Eye (tissue), 1 donor: ENCODE data around the gene CORO6.

Experiments
- DNase-seq: peaks from one replicate; pipeline ENCODE4 v3.0.0-alpha.2; 2015

The CORO6 gene

DNA sequence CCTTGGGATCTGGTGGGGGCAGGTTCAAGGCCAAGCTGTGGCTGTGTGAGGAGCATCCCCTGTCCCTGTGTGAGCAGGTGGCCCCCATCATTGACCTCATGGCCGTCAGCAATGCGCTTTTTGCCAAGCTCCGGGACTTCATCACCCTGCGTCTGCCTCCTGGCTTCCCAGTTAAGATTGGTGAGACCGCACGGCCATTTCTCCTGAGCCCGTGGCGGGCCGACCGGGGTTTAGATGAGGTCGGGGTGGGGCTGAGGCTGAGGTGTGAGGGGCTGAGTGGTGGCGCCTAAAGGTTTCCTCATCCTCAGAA is 10.7 kb downstream of the CORO6 start:
- DNase-seq = no peak

DNA sequence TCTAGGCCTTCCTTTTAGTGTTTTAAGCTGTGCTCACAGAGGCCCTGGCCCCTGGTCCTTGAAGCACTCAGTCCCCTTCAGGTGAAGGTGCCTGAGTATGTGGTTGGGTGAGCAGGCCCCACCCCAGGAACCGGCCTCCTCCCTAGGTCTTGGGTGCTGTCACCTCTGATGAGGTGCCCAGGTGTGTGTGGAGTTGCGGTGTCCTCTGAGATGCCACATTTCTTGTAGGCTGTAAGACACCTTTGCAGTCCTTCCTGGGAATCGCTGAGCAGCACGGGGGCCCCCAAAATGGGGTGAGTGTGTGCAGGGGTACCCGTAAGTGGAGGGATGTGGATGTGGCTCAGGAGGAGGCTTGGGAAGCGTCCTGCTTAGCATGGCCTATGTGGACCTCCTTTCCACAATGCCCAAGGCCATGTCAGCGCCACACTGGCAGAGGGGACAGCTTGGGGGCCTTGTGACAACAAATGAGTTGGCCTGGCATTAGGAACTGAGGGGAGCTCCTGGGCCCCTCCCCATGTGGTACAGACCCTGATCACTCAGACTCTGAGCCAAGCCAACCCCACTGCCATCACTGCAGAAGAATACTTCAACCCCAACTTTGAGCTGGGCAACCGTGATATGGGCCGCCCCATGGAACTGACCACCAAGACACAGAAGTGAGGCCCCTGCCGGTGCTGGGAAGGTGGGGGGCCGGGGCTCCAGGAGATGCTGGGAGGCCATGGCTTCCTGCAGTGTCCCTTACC is 11.2 kb downstream of the CORO6 start:
- DNase-seq = no peak

DNA sequence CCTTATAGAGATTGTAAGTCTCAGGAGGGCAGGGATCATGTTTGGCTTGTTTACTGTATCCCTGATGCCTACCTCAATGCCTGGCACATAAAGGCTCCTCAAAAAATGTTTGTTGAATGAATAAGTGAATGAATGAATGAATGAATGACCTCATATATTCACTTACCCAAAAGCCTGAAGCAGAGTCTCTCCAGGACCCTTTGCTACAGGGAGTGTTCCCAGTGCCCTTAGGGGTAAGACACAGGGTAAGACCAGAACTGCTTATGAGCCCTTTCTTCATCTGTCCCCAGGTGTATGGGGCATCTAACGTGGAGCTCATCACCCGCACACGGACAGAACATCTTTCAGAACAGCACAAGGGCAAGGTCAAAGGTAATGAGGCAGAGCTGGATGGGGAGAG is 12.3 kb downstream of the CORO6 start:
- no peak for DNase-seq

DNA sequence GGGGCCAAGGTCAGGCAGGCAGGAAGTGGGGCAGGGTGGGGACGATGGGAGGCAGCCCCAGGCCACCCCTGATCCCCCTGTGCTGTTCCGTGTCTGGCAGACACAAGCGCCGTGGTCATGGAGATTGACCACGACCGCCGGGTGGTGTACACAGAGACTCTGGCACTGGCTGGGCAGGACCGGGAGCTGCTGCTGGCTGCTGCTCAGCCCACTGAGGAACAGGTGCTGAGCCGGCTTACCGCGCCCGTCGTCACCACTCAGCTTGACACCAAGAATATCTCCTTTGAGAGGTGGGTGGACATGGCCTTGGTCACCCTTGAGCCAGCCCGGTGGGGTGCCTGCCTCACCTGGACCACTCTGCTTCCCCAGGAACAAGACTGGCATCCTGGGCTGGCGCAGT is 13.7 kb downstream of the CORO6 start:
- no peak for DNase-seq

DNA sequence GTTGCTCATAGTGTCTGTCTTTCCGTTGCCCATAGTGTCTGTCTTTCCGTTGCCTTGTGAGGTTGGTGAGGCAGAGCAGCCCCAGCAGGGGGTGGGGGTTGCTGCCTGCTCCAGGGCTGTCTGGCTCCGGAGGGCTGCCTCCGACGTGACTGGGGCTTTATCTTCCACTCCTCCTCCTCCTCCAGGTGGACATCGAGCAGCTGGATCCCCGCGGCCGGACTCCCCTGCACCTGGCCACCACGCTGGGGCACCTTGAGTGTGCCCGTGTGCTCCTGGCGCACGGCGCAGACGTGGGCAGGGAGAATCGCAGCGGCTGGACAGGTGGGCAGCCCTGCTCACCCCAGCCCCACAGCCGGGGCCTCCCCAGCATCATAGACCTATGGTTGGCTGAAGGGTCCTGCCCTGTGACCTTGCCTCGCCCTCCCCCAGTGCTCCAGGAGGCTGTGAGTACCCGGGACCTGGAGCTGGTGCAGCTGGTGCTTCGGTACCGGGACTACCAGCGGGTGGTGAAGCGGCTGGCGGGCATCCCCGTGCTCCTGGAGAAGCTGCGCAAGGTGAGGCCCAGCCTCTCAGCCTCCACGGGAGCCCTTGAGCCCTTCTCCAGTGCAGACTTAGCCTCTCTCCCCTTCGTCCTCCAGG is 15.0 kb downstream of the CORO6 start:
- no peak for DNase-seq

DNA sequence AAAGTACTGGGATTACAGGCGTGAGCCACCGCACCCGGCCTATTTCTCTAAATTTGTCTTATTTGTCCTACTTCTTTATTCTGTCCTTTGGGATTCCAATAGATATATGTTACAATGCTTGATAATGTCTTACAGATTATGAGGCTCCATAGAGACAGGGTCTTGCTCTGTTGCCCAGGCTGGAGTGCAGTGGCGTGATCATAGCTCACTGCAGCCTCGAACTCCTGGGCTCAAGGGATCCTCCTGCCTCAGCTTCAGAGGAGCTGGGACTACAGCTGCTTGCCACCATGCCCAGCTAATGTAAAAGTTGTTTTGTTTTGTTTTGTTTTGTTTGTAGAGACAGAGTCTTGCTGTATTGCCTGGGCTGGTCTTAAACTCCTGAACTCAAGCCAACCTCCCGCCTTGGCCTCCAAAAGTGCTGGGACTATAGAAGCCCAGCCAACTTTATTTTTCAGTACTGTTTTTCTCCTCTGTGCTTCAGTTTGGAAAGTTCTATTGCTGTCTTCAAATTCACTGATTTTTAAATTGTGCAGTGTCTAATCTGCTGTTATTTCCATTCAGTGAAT is 19.5 kb downstream of the CORO6 start:
- DNase-seq = no peak

DNA sequence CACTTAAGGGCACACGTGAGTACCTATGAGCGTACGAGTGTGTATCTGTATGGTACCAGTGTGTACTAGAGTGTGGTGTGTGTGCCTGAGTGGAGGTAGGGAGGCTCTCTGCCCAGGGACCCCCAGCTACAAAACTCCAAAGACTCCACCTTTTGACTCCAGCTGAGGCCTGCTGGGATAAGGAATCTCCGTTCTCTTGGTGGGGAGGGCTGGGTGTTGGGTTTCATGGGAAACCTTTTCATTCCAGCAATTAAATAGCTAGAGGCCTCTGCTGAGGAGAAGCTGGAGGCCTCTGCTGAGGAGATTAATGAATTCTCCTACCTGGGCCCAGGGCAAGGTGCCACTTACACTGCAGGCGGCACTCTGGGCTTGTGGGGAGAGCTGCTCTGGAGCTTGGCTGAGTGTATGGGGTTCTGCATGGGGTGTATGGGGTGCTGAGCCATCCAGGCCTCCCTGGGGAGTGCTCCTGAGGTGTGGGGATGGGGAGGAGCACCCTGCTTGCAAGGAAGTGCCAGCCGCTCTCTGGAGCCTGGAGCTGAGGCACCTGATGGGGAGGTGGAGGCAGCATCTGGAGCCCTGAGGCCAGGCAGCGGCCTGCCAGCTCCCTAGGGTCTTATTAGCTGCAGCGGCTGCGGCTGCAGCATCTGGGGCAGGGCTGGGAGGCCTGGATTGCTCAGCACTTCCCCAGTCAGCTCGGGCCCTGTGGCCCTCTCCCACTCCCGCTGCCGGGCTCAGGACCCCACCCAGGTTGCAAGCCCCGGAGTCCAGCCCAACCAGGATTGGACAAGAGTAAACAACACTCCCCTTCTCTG is 25.1 kb downstream of the CORO6 start:
- peak; percentile 40 for DNase-seq

DNA sequence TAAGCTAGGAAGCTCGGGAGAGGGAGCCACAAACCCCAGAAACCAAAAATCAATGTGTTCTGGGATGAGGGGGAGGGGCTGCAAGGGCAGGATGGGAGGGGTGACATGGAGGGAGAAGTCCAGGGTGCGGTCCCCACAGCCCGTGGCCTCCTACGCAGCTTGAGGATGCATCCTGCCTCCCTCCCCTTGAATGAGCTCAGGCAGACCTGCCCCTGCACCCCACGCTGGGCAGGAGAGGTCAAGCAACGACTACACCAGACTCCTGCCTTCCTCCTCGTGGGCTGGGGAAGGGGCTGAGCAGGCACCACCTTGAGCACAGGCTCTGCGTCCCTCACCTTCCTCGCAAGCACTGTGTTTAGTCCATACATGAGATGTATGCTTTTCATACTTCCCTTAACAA is 25.9 kb downstream of the CORO6 start:
- no peak for DNase-seq

DNA sequence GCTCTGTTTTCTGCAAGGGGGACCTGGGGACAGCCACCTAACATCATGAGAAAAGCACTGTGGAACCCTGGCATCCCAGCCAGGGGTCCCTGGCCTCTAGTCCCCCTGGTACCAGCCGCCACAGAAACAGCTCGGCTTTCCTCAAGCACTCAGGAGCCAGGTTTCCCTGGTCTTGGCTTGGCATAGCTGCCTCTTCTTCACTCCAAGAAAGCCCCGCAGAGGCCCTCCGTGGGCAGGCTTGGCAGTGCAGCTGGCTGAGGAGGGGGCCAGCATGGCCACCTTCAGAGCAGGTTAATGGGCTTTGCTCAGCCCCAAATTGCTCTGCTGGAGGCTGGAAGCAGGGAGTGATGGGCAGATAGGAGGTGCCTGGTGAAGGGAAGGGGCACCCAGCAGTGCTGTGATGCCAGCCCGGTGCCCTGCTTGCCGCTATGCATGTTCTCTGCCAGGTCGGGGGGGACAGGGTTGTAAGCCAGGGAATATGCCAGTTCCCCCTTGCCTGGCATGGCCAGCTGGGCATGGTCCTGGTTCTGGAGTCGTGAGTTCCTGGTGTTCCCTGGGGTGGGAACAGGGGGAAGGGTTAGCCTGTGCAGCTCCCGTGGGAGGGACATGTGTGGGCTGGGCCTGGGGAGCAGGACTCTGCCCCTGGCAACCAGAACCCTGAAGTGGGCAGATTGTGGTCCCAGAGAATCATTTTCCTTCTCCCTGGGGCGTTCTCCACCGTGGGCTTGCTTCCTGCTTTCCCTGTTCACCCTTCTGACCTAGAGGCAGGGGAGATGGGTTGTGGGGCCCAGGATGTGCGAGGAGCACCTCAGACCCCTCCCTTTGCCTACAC is 26.6 kb downstream of the CORO6 start:
- DNase-seq = no peak

DNA sequence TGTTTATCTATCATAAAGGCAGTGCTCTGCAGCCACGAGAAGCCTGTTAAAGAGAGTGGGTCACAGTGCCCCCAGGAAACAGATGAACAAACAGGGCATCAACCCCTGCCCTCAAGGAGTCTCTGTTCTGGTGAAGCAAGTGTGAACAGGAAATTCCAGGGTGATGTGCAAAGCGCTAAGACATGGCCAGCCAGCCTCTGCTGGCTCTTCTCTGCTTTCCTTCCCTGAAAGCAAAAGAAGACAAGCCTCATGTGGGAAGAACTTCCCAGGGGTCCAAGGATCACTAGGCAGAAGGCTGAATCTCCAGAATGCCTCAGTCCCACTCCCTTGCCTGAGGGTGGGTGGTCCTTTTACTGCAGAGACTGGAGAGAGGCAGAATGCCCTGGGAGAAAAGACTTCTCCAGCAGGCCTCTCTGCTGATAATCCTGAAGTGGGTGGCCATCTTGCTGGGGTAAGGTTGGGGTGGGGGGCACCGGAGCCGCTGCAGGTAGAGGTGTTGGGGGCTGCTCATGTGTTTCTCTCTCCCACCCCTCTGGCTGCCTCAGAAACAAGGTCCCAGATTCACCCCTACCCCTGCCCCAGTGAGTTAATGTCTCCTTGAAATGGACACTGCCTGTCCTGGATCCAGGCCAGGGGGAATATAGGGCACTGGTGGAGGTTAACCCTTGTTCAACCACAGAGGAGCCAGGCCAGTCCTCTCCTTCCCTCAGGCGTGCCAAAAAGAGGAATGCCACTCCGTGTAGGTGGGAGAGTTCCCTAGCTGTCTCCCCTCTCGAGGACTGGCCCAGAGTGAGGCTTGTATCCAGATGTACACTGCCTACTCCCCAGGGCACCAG is 27.4 kb downstream of the CORO6 start:
- no peak for DNase-seq

DNA sequence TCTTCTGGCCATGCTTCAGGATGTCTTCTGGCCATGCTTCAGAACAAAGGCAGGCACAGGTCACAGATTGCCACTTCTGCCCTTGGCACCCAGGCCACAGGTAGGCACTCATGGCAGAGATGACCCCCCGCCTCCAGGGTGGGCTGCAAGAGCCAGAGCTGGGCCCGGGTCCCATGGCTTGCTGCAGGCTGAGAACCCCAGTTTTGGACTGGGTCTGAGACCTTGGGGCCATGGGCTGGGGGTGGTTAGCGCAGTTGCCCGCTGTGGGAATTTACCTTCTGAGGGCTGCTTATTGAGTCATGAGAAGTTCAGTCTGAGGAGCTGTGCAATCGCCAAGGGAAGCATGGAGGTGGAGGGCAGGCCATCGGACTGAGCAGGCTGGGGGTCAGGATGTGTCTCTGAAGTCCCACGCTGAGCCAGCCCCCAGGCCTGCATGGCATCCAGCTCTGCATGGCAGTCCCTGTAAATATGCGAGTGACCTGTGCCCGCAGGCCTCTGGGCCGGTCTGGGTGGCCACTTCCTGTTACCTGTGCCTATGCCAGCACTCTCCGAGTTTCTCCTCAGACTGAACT is 28.1 kb downstream of the CORO6 start:
- DNase-seq = no peak

DNA sequence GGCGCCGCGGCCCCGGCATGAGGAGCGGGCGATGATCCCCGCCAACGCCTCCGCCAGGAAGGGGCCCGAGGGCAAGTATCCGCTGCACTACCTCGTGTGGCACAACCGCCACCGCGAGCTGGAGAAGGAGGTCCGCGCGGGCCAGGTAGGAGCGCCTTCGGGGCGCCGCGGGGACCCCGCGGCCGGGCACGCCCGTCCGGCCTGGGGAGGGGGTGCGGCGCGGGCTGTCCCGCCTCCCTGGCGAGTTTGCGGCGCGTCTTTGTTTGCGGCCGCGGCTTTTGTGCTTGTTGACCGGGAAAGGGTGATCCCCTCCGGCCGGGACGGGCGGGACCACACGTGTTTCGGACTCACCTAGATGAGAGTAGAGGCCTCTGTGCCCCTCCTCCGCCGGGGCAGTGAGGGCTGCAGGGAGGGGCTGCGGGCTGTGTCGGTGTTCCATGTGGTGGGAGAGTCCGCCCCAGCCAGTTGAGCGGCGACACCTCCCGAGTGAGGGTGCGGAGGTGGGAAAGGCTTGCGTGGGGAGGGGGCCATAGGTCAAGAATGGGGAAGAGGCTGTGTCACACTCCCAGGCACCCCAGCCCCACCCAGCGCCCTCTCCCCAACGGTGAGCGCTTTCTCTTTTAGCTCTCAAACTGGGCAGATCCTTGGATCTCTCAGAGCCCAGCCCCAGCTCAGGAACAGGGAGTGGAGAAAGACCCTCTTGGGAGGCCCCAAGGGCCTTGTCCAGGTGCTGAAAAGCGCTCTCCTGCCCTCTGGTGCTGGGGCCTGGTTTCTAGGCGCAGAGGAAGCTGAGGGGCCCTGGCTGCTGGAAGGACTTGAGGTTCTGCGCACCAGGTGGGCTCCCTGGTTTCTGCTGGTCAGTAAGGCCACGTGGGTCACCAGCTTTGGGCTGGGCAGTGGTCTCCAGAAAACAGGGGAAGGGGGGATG is 28.9 kb downstream of the CORO6 start:
- peak; percentile 68 for DNase-seq

DNA sequence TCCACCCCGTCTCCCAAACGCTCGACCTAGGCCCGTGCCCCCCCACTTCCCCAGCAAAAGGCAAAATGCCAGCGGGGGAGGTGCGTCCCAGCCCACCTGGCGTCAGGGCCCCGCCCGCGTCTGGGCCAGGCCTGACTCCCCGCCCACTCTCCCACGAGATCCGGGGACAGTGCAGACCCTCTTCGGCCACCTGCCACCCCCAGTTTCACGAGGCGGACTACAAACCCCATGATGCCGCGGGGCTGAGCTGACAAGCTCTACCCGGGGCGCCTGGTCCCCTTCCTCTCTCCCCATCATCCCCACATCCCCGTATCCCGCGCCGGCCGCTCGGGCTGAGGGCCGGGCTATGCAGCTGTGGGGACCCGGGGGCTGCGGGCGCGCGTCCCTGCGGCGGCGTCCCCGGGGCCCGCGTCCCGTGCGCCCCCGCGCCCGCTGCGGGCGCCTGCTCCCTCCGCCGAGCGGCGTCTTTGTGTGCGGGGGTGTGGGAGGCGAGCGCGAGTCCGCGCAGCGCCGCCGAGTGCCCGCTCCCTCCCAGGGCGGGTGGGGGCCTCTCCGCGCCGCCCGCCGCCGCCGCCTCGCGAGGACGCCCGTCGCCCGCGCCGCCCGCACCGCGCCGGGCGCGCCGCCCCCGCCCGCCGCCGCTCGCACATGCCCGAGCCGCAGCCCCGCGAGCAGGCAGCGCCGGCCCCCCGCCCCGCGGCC is 29.7 kb downstream of the CORO6 start, which contains the start of gene ANKRD13B:
TSS of gene ANKRD13B (plus strand) at position 283 of the 702 bp plus-strand sequence. CDS start 490 bp downstream, outside the sequence.
- peak; percentile 84 for DNase-seq

DNA sequence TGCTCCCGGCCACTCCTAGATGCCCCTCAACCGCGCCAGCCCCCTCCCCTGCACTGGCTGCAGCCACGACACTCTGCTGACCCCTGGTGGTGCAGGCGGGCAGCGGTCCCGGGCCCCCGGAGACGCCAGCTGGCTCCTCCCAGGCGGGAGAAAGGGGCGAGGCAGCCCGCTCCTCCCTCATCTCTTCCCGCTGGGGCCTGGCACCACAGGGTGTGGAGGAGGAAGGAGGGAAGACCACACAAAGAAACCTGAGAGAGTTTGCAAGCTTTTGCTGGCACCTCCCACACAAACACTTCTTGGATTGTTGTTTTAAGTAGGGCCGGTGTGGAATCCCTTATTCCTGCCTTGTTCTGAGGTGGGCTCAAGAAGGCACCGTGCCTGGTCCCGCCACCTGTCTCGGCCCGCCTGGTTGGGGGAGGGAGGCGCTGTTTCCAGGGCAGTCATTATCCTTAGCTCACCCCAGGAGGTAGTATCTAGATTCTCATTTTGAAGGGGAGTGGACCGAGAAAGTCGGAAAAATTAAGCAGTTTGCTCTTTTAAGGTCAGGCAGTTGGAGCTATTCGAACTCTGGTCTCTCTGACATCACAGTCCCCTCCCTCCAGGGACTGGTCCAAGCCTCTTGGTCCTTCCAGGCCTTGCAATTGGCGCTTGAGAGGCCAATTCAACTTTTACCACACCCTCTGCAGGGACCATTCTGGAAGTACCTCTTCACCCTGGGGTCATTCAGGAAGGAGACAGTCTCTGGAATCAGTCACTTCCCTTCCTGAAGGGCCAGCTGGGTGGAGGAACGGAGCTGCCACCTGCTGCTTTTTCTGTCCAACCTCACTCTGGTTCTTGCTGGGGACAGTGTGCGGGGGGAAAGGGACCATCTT is 30.7 kb downstream of the CORO6 start:
- peak; percentile 98 for DNase-seq

DNA sequence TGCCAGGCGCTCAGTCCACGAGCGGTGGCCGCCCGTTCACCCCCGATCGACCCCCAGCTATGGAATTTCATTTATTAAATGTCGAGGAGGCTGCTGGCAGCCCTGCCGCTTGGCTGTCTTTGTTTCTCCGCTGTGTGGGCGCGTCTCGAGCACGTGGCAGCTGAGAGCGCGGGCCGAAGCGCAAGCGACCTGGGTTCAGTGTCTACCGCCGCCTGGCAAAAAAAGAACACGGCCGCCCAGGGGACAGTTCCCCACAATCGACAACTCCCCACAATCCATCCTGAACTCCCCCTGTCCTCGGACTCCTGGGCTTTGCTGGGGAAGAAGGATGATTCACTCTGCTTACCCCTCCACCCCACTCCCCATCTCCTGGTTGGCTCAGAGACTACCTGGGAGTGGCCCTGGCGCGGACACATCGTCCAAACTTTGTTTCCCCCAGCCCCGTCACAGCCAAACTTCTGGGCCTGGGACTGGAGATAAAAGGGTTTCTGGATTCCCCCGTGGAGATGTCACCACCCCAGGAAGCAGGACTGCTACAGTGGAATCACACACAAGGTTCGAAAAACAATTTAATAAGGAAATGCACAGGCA is 31.5 kb downstream of the CORO6 start:
- no peak for DNase-seq

DNA sequence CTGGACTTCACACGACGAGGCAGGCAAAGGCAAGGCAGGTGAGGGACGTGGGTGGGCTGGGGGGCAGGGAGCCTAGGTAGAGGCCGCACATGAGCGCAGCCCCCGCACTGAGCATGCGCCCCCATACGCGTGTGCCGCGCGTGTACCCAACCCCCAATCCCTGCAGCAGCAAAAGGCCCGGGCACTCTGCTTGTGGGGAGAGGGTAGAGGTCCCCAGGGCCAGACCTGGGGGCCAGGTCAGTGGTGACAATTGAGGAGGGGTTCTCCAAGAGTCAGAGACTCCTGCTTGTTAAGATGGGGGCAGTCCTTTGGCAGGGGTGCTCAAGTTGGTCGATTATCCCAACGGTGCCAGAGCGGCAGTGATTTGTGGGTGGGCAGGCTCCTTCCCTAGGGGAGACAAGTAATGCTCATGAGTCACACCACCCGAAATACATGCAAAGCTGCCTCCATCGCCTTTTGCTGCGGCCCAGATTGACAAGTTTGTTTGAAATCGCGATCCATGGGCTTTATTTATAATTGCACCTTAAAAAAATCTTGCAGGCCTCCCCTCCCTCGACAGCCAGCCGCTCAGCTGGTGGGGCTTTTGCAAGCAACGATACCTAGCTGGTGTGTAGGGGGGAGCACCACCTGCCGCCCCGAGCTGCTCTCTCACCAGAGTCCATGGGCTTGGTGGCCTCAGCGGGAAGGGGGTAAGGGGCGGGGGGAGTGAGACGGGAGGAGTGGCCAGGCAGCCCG is 32.1 kb downstream of the CORO6 start:
- no peak for DNase-seq
